OCI-M1 (cell line): Measurements from ENCODE around the gene MRPL33.
A peak's percentile ranks its signal among the peaks of the same experiment; 100 is the strongest.

Experiments
- DNase-seq: peaks from one replicate; lab custom pipeline; 2025; lab: John Stamatoyannopoulos, UW

Gene MRPL33

GRCh38 chr2:27771548-27772335, at the start of gene MRPL33:
MRPL33 (plus strand) TSS chr2:27771719; CDS start chr2:27771778, 59 bp downstream.
- DNase-seq, result peak; percentile 95

GRCh38 chr2:27721884-27722485, 49.5 kb upstream of the MRPL33 start:
- no peak for DNase-seq

- DNase-seq, result peak; percentile 68
Measured at GRCh38 chr2:27723372-27724144, 48.0 kb upstream of the MRPL33 start.

- DNase-seq, result no peak
Measured at GRCh38 chr2:27724191-27724590, 47.3 kb upstream of the MRPL33 start.

GRCh38 chr2:27724905-27725701, 46.4 kb upstream of the MRPL33 start:
- DNase-seq, result no peak

- no peak for DNase-seq
Measured at GRCh38 chr2:27727257-27727656, 44.3 kb upstream of the MRPL33 start.

- DNase-seq, result no peak
Measured at GRCh38 chr2:27728081-27728858, 43.2 kb upstream of the MRPL33 start.

GRCh38 chr2:27729198-27729597, 42.3 kb upstream of the MRPL33 start:
- peak; percentile 12 for DNase-seq

GRCh38 chr2:27729614-27730013, 41.9 kb upstream of the MRPL33 start:
- DNase-seq, result no peak

GRCh38 chr2:27730261-27730662, 41.3 kb upstream of the MRPL33 start:
- no peak for DNase-seq

- DNase-seq, result no peak
Measured at GRCh38 chr2:27730980-27731691, 40.4 kb upstream of the MRPL33 start.

- no peak for DNase-seq
Measured at GRCh38 chr2:27734305-27734704, 37.2 kb upstream of the MRPL33 start.

- no peak for DNase-seq
Measured at GRCh38 chr2:27735263-27735904, 36.1 kb upstream of the MRPL33 start.

- no peak for DNase-seq
Measured at GRCh38 chr2:27736031-27736889, 35.3 kb upstream of the MRPL33 start.

- no peak for DNase-seq
Measured at GRCh38 chr2:27736890-27737204, 34.7 kb upstream of the MRPL33 start.

GRCh38 chr2:27737676-27738348, 33.7 kb upstream of the MRPL33 start:
- DNase-seq, result peak; percentile 8

- no peak for DNase-seq
Measured at GRCh38 chr2:27738349-27739057, 33.0 kb upstream of the MRPL33 start.

- no peak for DNase-seq
Measured at GRCh38 chr2:27739058-27739373, 32.5 kb upstream of the MRPL33 start.
